WTC11 (cell line): ENCODE data around the gene MAST4. TPM values are rescaled to one million over a fixed set of nuclear protein-coding genes. Genes with fewer than 3 reads are reported as not detected.

Experiments
- ATAC-seq: fragments of 200-7000 bp; cut with Tn5 transposase; 2 replicates; pipeline ENCODE4 v1.10.0; 2021; ENCODE audit warnings: mild to moderate bottlenecking, moderate library complexity
- CTCF ChIA-PET: fragments of 300-600 bp; sonication (Branson Sonifier 250); formaldehyde crosslinking; loops from one replicate; lab custom pipeline; 2021; ENCODE audit warnings: antibody characterized with exemption; lab: Charles Lee
- POLR2A ChIA-PET: fragments of 350-600 bp; sonication (Branson Sonifier 250); formaldehyde crosslinking; loops from one replicate; lab custom pipeline; 2021; ENCODE audit warnings: antibody characterized with exemption; lab: Charles Lee
- DNase-seq: peaks from one replicate; pipeline ENCODE4 v3.0.0; 2021; ENCODE audit warnings: low spot score
- H3K27ac Mint-ChIP-seq: 2 replicates; pipeline ENCODE4 v1.8.0; 2021; ENCODE audit warnings: mixed read lengths
- H3K27me3 Mint-ChIP-seq: 2 replicates; pipeline ENCODE4 v1.8.0; 2021; ENCODE audit warnings: low read depth, mild to moderate bottlenecking, moderate library complexity, mixed read lengths
- H3K36me3 Mint-ChIP-seq: 2 replicates; pipeline ENCODE4 v1.8.0; 2021; ENCODE audit warnings: mixed read lengths
- H3K4me1 Mint-ChIP-seq: 2 replicates; pipeline ENCODE4 v1.8.0; 2022; ENCODE audit warnings: mixed read lengths
- H3K4me3 Mint-ChIP-seq: 2 replicates; pipeline ENCODE4 v1.8.0; 2021; ENCODE audit warnings: mild to moderate bottlenecking, moderate library complexity, mixed read lengths
- H3K9me3 Mint-ChIP-seq: 2 replicates; pipeline ENCODE4 v1.8.0; 2021; ENCODE audit warnings: mixed read lengths
- ATF1 ChIP-seq: sonication (generic); formaldehyde crosslinking; IDR thresholded peaks from 2 replicates; pipeline ENCODE4 v1.8.1; 2023; ENCODE audit warnings: mild to moderate bottlenecking, moderate library complexity, missing genetic modification reagents
- CBFB ChIP-seq: sonication (generic); formaldehyde crosslinking; IDR thresholded peaks from 2 replicates; pipeline ENCODE4 v1.8.1; 2022; ENCODE audit warnings: mild to moderate bottlenecking, low read depth, missing genetic modification reagents
- EMX1 ChIP-seq: fragments of 250-450 bp; sonication (Bioruptor Pico); IDR thresholded peaks from 2 replicates; pipeline ENCODE4 v1.8.0; 2021; ENCODE audit warnings: mild to moderate bottlenecking
- JAZF1 ChIP-seq: fragments of 250-450 bp; sonication (Bioruptor Pico); IDR thresholded peaks from 2 replicates; pipeline ENCODE4 v1.9.0; 2021; ENCODE audit warnings: moderate library complexity, mild to moderate bottlenecking, inconsistent platforms
- MXD4 ChIP-seq: fragments of 250-450 bp; sonication (Bioruptor Pico); IDR thresholded peaks from 2 replicates; pipeline ENCODE4 v1.8.0; 2021; ENCODE audit warnings: mild to moderate bottlenecking, moderate library complexity, borderline replicate concordance
- MYBL2 ChIP-seq: sonication (generic); formaldehyde crosslinking; IDR thresholded peaks from 2 replicates; pipeline ENCODE4 v1.8.1; 2023; ENCODE audit warnings: mild to moderate bottlenecking, moderate library complexity, missing genetic modification reagents
- RORB ChIP-seq: fragments of 250-450 bp; sonication (Bioruptor Pico); IDR thresholded peaks from 2 replicates; pipeline ENCODE4 v1.9.0; 2021; ENCODE audit warnings: mild to moderate bottlenecking
- TEAD1 ChIP-seq: sonication (generic); formaldehyde crosslinking; IDR thresholded peaks from 2 replicates; pipeline ENCODE4 v1.8.0; 2022; ENCODE audit warnings: mild to moderate bottlenecking, missing genetic modification reagents
- TP53 ChIP-seq: sonication (generic); formaldehyde crosslinking; IDR thresholded peaks from 2 replicates; pipeline ENCODE4 v1.8.1; 2023; ENCODE audit warnings: mild to moderate bottlenecking, missing genetic modification reagents
- ZNF121 ChIP-seq: sonication (generic); formaldehyde crosslinking; IDR thresholded peaks from 2 replicates; pipeline ENCODE4 v1.8.0; 2023; ENCODE audit warnings: missing genetic modification reagents
- ZNF416 ChIP-seq: fragments of 250-450 bp; sonication (Bioruptor Pico); IDR thresholded peaks from 2 replicates; pipeline ENCODE4 v1.9.0; 2021; ENCODE audit warnings: mild to moderate bottlenecking, inconsistent platforms
- ZNF671 ChIP-seq: fragments of 250-450 bp; sonication (Bioruptor Pico); IDR thresholded peaks from 2 replicates; pipeline ENCODE4 v1.8.0; 2021; ENCODE audit warnings: mild to moderate bottlenecking
- total RNA-seq: library from RNA; stranded (reverse); gene quantifications from 3 replicates; pipeline ENCODE4 v1.2.3, GENCODE V29; 2021
- TF ChIP-seq, protein P1 (sequence below): fragments of 250-450 bp; sonication (Bioruptor Pico); IDR thresholded peaks from 2 replicates; pipeline ENCODE4 v1.9.0; 2021; ENCODE audit warnings: moderate library complexity, mild to moderate bottlenecking, inconsistent platforms, borderline replicate concordance
- TF ChIP-seq, protein P2 (sequence below): sonication (generic); formaldehyde crosslinking; conservative IDR thresholded peaks from 2 replicates; pipeline ENCODE4 v1.8.1; 2023; ENCODE audit warnings: mild to moderate bottlenecking, low read depth, missing genetic modification reagents, moderate library complexity
- TF ChIP-seq, protein P3 (sequence below): sonication (generic); formaldehyde crosslinking; IDR thresholded peaks from 2 replicates; pipeline ENCODE4 v1.8.1; 2023; ENCODE audit warnings: mild to moderate bottlenecking, moderate library complexity, missing genetic modification reagents
- TF ChIP-seq, protein P4 (sequence below): sonication (generic); formaldehyde crosslinking; IDR thresholded peaks from 2 replicates; pipeline ENCODE4 v1.8.0; 2023; ENCODE audit warnings: missing genetic modification reagents
- TF ChIP-seq, protein P5 (sequence below): fragments of 200-600 bp; IDR thresholded peaks from 2 replicates; pipeline ENCODE4 v1.8.0; 2022; ENCODE audit warnings: antibody characterized with exemption
- TF ChIP-seq, protein P6 (sequence below): fragments of 250-450 bp; sonication (Bioruptor Pico); IDR thresholded peaks from 2 replicates; pipeline ENCODE4 v2.1.2; 2022; ENCODE audit warnings: mild to moderate bottlenecking, moderate library complexity

The MAST4 gene
- total RNA-seq, 1 experiment from 2014 or later: 8.0 TPM

DNA sequence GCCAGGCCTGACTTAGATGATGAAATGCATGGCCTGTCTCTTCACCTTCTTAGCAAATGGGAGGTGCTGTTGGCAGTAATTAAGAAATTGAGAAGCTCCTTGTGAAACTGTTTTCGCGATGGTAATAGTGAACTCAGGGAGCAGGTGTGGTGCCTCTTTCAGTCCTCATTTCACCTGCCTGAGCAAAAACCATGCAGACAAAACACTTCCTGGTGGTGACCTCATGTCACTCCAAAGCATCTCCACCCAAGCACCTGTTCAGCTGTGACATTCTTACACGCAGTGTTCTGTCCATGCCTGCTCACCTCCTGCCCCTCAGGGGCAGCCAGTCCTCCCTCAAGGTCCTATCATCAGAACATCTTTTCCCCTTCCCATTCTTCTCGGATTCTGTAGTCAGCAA is 453.9 kb downstream of the MAST4 start:
- DNase-seq (no peak), ATAC-seq (no peak)
- peaks cover 21% of the 10 kb centered on the region for H3K4me1 Mint-ChIP-seq
- no peaks in the 10 kb centered on the region for H3K27me3 Mint-ChIP-seq
- CTCF ChIA-PET: interaction anchor here (1.7 kb wide), 1 partner anchor 62 kb away, joined by 3 read pairs; no protein-coding TSS in a partner anchor
- TF ChIP-seq EMX1 (CRISPR knock-in tag): no peak
- POLR2A ChIA-PET: no interaction called here
- no peak overlapping the region for H3K27ac Mint-ChIP-seq
- no peaks in the 10 kb centered on the region for H3K9me3 Mint-ChIP-seq
- H3K36me3 Mint-ChIP-seq: no peaks in the 10 kb centered on the region
- H3K4me3 Mint-ChIP-seq: no peak overlapping the region

DNA sequence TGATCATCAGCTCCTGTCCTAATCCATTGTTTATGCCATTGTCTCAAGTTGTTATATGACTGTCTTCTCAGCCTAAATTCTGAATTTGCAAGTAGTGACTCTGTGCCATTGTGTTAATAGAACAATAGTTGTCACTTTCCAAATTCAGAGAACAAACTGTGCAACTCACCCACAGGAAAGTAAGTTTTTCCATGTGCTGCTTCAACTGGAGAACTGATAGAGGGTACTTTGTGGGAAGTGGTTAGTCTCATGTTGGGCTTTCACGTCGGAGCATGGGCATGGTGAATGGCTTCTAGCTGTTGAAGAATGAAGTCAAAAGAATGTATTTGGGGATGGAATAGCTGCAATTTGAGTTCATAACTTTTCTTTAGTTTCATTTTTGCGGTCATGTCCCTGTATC is 454.4 kb downstream of the MAST4 start:
- Mint-ChIP-seq H3K9me3 (no peaks in the 10 kb centered on the region), H3K4me1 (peaks cover 21% of the 10 kb centered on the region), H3K36me3 (no peaks in the 10 kb centered on the region), H3K27me3 (no peaks in the 10 kb centered on the region), H3K27ac (no peak overlapping the region), H3K4me3 (no peak overlapping the region)
- no peak for DNase-seq
- no peak for ATAC-seq
- POLR2A ChIA-PET: no interaction called here
- TF ChIP-seq ZNF416 (CRISPR knock-in tag) (no peak), MXD4 (CRISPR knock-in tag) (no peak), ATF1 (CRISPR knock-in tag) (no peak), TP53 (CRISPR knock-in tag) (no peak), ZNF671 (CRISPR knock-in tag) (no peak), CBFB (CRISPR knock-in tag) (no peak), RORB (CRISPR knock-in tag) (no peak), TEAD1 (no peak), ZNF121 (CRISPR knock-in tag) (no peak), JAZF1 (no peak), MYBL2 (CRISPR knock-in tag) (no peak)
- TF ChIP-seq, protein P1, sequence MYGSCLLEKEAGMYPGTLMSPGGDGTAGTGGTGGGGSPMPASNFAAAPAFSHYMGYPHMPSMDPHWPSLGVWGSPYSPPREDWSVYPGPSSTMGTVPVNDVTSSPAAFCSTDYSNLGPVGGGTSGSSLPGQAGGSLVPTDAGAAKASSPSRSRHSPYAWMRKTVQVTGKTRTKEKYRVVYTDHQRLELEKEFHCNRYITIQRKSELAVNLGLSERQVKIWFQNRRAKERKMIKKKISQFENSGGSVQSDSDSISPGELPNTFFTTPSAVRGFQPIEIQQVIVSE (CRISPR knock-in tag): no peak
- TF ChIP-seq, protein P2, sequence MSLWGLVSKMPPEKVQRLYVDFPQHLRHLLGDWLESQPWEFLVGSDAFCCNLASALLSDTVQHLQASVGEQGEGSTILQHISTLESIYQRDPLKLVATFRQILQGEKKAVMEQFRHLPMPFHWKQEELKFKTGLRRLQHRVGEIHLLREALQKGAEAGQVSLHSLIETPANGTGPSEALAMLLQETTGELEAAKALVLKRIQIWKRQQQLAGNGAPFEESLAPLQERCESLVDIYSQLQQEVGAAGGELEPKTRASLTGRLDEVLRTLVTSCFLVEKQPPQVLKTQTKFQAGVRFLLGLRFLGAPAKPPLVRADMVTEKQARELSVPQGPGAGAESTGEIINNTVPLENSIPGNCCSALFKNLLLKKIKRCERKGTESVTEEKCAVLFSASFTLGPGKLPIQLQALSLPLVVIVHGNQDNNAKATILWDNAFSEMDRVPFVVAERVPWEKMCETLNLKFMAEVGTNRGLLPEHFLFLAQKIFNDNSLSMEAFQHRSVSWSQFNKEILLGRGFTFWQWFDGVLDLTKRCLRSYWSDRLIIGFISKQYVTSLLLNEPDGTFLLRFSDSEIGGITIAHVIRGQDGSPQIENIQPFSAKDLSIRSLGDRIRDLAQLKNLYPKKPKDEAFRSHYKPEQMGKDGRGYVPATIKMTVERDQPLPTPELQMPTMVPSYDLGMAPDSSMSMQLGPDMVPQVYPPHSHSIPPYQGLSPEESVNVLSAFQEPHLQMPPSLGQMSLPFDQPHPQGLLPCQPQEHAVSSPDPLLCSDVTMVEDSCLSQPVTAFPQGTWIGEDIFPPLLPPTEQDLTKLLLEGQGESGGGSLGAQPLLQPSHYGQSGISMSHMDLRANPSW (CRISPR knock-in tag): no peak
- TF ChIP-seq, protein P3, sequence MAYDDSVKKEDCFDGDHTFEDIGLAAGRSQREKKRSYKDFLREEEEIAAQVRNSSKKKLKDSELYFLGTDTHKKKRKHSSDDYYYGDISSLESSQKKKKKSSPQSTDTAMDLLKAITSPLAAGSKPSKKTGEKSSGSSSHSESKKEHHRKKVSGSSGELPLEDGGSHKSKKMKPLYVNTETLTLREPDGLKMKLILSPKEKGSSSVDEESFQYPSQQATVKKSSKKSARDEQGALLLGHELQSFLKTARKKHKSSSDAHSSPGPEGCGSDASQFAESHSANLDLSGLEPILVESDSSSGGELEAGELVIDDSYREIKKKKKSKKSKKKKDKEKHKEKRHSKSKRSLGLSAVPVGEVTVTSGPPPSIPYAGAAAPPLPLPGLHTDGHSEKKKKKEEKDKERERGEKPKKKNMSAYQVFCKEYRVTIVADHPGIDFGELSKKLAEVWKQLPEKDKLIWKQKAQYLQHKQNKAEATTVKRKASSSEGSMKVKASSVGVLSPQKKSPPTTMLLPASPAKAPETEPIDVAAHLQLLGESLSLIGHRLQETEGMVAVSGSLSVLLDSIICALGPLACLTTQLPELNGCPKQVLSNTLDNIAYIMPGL (CRISPR knock-in tag): no peak
- TF ChIP-seq, protein P4, sequence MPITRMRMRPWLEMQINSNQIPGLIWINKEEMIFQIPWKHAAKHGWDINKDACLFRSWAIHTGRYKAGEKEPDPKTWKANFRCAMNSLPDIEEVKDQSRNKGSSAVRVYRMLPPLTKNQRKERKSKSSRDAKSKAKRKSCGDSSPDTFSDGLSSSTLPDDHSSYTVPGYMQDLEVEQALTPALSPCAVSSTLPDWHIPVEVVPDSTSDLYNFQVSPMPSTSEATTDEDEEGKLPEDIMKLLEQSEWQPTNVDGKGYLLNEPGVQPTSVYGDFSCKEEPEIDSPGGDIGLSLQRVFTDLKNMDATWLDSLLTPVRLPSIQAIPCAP (CRISPR knock-in tag): no peak
- TF ChIP-seq, protein P5, sequence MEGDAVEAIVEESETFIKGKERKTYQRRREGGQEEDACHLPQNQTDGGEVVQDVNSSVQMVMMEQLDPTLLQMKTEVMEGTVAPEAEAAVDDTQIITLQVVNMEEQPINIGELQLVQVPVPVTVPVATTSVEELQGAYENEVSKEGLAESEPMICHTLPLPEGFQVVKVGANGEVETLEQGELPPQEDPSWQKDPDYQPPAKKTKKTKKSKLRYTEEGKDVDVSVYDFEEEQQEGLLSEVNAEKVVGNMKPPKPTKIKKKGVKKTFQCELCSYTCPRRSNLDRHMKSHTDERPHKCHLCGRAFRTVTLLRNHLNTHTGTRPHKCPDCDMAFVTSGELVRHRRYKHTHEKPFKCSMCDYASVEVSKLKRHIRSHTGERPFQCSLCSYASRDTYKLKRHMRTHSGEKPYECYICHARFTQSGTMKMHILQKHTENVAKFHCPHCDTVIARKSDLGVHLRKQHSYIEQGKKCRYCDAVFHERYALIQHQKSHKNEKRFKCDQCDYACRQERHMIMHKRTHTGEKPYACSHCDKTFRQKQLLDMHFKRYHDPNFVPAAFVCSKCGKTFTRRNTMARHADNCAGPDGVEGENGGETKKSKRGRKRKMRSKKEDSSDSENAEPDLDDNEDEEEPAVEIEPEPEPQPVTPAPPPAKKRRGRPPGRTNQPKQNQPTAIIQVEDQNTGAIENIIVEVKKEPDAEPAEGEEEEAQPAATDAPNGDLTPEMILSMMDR: no peak
- TF ChIP-seq, protein P6, sequence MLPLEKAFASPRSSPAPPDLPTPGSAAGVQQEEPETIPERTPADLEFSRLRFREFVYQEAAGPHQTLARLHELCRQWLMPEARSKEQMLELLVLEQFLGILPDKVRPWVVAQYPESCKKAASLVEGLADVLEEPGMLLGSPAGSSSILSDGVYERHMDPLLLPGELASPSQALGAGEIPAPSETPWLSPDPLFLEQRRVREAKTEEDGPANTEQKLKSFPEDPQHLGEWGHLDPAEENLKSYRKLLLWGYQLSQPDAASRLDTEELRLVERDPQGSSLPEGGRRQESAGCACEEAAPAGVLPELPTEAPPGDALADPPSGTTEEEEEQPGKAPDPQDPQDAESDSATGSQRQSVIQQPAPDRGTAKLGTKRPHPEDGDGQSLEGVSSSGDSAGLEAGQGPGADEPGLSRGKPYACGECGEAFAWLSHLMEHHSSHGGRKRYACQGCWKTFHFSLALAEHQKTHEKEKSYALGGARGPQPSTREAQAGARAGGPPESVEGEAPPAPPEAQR: no peak
- CTCF ChIA-PET: interaction anchor here (1.7 kb wide), 1 partner anchor 63 kb away, joined by 3 read pairs; no protein-coding TSS in a partner anchor
